Bronchial epithelial cell (primary cell): ENCODE results near the gene ITGB3. TPM values are rescaled to one million over a fixed set of nuclear protein-coding genes. Genes with fewer than 3 reads are reported as not detected.

Experiments used
- DNase-seq: peaks from one replicate; pipeline ENCODE4 v3.0.0-alpha.2; 2010; ENCODE audit warnings: low read depth
- FAIRE-seq: peaks from 2 replicates; lab custom pipeline; 2011; peaks lifted over from hg19 to GRCh38; lab: Jason Lieb, UNC
- H3K27me3 ChIP-seq: 2 replicates; pipeline ENCODE4 v1.5.1; 2011; ENCODE audit warnings: low read length; ENCODE audit not compliant: control insufficient read depth, insufficient read depth
- H3K36me3 ChIP-seq: 2 replicates; pipeline ENCODE4 v1.5.1; 2011; ENCODE audit warnings: low read length; ENCODE audit not compliant: control insufficient read depth, insufficient read depth
- H3K4me3 ChIP-seq: 2 replicates; pipeline ENCODE4 v1.5.1; 2011; ENCODE audit warnings: mild to moderate bottlenecking, low read depth, low read length, control low read depth
- total RNA-seq: library from RNA; depleted of rRNA; stranded (reverse); fragments of >200 nt; gene quantifications from 2 replicates; pipeline ENCODE4 v1.2.1, GENCODE V29; 2014
- TF ChIP-seq, protein P1 (sequence below): IDR thresholded peaks from 2 replicates; pipeline ENCODE4 v1.5.1; 2011; ENCODE audit warnings: mild to moderate bottlenecking, moderate library complexity, low read length, control low read depth, inconsistent platforms; ENCODE audit not compliant: insufficient read depth, severe bottlenecking

ITGB3 gene
- total RNA-seq, 1 donor from 2014 or later: 0.26 TPM

- FAIRE-seq (no peak), DNase-seq (no peak)
- TF ChIP-seq, protein P1, sequence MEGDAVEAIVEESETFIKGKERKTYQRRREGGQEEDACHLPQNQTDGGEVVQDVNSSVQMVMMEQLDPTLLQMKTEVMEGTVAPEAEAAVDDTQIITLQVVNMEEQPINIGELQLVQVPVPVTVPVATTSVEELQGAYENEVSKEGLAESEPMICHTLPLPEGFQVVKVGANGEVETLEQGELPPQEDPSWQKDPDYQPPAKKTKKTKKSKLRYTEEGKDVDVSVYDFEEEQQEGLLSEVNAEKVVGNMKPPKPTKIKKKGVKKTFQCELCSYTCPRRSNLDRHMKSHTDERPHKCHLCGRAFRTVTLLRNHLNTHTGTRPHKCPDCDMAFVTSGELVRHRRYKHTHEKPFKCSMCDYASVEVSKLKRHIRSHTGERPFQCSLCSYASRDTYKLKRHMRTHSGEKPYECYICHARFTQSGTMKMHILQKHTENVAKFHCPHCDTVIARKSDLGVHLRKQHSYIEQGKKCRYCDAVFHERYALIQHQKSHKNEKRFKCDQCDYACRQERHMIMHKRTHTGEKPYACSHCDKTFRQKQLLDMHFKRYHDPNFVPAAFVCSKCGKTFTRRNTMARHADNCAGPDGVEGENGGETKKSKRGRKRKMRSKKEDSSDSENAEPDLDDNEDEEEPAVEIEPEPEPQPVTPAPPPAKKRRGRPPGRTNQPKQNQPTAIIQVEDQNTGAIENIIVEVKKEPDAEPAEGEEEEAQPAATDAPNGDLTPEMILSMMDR: no peak
- peaks cover 1% of the 10 kb centered on the region for H3K27me3 ChIP-seq
- H3K36me3 ChIP-seq: no peaks in the 10 kb centered on the region
- H3K4me3 ChIP-seq: no peak overlapping the region
Observed at GRCh38 chr17:47243737-47244598, 9.7 kb upstream of the ITGB3 start.

DNA sequence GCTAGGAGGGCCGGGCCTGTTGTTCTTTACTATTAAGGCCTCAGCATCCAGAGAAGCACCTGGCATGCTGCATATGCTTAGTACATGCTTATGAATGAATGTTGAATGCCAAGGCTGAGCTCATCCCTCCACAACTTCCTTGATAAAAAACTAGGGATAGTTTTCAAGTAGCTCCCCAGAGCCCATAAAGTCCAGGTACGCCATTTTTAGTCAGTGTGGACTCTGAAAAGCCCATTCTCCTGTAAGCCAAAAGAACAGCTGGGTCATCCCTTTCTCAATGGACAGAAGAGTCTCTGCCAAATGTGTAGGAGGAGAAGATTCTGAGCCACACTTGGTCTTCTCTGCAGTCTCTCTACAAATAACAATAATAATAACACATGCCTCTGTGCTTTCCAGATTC is 8.9 kb upstream of the ITGB3 start:
- H3K27me3 ChIP-seq: peaks cover 1% of the 10 kb centered on the region

DNA sequence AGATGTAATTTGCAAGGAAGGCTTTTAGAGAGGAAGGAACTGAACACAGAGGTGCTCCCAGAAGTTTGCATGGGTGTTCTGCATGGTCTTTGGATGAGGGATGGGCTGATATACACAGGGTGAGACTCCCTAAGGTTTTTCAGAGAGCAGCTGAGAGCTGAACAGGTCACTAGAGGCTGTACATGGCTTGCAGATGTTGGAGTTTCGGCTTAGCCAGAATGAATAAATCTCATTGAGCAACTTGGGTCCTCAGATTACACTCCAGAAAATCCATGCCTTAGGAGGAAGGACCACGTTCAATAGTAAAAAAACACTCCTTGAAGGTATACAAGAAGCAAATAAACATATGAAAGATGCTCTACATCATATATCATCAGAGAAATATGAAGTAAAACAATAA is 7.5 kb upstream of the ITGB3 start:
- H3K4me3 ChIP-seq: no peak overlapping the region
- DNase-seq (no peak), FAIRE-seq (no peak)
- peaks cover 1% of the 10 kb centered on the region for H3K27me3 ChIP-seq
- H3K36me3 ChIP-seq: no peaks in the 10 kb centered on the region
- TF ChIP-seq, protein P1: no peak

More for the DNA sequence above, 8.9 kb upstream of the ITGB3 start:
- DNase-seq: no peak
- no peaks in the 10 kb centered on the region for H3K36me3 ChIP-seq
- H3K4me3 ChIP-seq: no peak overlapping the region
- TF ChIP-seq, protein P1: no peak
- no peak for FAIRE-seq

GRCh38 chr17:47250855-47251254 is 2.8 kb upstream of the ITGB3 start:
- FAIRE-seq (no peak), DNase-seq (no peak)
- H3K36me3 ChIP-seq: no peaks in the 10 kb centered on the region
- TF ChIP-seq, protein P1: no peak
- H3K4me3 ChIP-seq: no peak overlapping the region
- H3K27me3 ChIP-seq: peaks cover 2% of the 10 kb centered on the region

DNA sequence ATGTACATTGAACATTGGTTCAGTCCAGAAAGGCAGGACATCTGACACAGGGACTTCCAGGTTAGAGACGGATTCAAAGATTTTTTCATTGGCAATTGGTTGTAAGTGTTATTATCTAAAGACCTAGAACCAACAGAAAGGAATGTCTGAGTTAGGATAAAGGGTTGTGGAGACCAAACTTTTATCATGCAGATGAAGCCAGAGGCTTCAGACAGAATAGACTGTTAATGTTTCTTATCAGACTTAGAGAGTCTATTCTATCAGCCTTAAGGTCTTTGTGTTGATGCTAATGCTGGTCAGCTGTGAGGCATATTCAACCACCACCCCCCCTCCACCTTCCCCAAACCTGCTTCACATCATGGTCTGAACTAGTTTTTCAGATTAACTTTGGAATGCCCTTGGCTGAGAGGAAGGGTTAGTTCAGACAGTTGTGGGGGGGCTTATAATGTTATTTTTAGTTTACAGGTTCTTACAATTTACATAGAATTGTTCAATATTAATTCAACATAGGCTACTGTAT is 2.1 kb upstream of the ITGB3 start:
- no peak for FAIRE-seq
- peaks cover 2% of the 10 kb centered on the region for H3K27me3 ChIP-seq
- TF ChIP-seq, protein P1: no peak
- no peak for DNase-seq
- no peak overlapping the region for H3K4me3 ChIP-seq
- H3K36me3 ChIP-seq: no peaks in the 10 kb centered on the region
